K562 (cell line): Measurements from ENCODE around the gene FAM174C. TPM values are rescaled to one million over a fixed set of nuclear protein-coding genes. Genes with fewer than 3 reads are reported as not detected.
A peak's percentile ranks its signal among the peaks of the same experiment; 100 is the strongest.

Source experiments
- BCOR ChIP-seq: fragments of 450-650 bp; IDR thresholded peaks from 2 replicates; pipeline ENCODE4 v1.6.1; 2016
- NFYB ChIP-seq: IDR thresholded peaks from 2 replicates; pipeline ENCODE4 v1.6.1; 2011; ENCODE audit warnings: mild to moderate bottlenecking, moderate library complexity; ENCODE audit not compliant: insufficient read length; ENCODE audit errors: extremely low read depth
- POLR2G ChIP-seq: fragments of 200-400 bp; formaldehyde crosslinking; IDR thresholded peaks from 2 replicates; pipeline ENCODE4 v1.6.1; 2017; ENCODE audit warnings: low read depth, mild to moderate bottlenecking, antibody characterized with exemption, low read length, moderate library complexity
- SAP30 ChIP-seq: fragments of 200-600 bp; sonication (generic); IDR thresholded peaks from 2 replicates; pipeline ENCODE4 v1.6.1; 2012; ENCODE audit warnings: borderline replicate concordance, low read depth, mild to moderate bottlenecking, moderate library complexity, low read length, control low read depth, inconsistent platforms; ENCODE audit not compliant: insufficient read depth, poor library complexity, severe bottlenecking
- ZNF592 ChIP-seq: fragments of 450-650 bp; IDR thresholded peaks from 2 replicates; pipeline ENCODE4 v1.6.1; 2017; ENCODE audit warnings: antibody characterized with exemption, mild to moderate bottlenecking
- polyA plus RNA-seq, 8 experiments: library from polyadenylated mRNA; depleted of rRNA in 4 of 8; stranded (reverse) in 5 of 8; unstranded in 3 of 8; fragments of >200 nt; fragmentation: Nextera tagmentation in 2 of 8; fragmentation: Illumina TruSeq in 1 of 8; extraction: Ambion mirVana in 2 of 8; extraction: Trizol in 1 of 8; gene quantifications; 2 replicates each; pipeline versions ENCODE4 v1.2.1 to v1.2.3, GENCODE V29; 2011 to 2014; ENCODE audit warnings: inconsistent platforms in 1 of 8, missing spikeins in 1 of 8
- total RNA-seq, 7 experiments: library from RNA; depleted of rRNA in 6 of 7; stranded (reverse); fragments of >200 nt in 6 of 7; fragmentation: Illumina TruSeq in 2 of 7; extraction: Trizol in 2 of 7; gene quantifications; 2 replicates each; pipeline versions ENCODE4 v1.2.1 to v1.2.3, GENCODE V29; 2011 to 2021; ENCODE audit warnings: low replicate concordance in 1 of 7
- TF ChIP-seq, protein P1 (sequence below): fragments of 450-650 bp; IDR thresholded peaks from 2 replicates; pipeline ENCODE4 v1.6.1; 2018; ENCODE audit not compliant: partially characterized antibody

FAM174C gene
- total and polyA plus RNA-seq, 9 of the 15 experiments (the other 6 are each of a cell fraction or from before 2014, with no cell fraction given), result 0.66 to 89.6 (median 20.3) TPM

GRCh38 chr19:1237027-1237659 is 38.2 kb upstream of the FAM174C start (continued):
- TF ChIP-seq, protein P1, sequence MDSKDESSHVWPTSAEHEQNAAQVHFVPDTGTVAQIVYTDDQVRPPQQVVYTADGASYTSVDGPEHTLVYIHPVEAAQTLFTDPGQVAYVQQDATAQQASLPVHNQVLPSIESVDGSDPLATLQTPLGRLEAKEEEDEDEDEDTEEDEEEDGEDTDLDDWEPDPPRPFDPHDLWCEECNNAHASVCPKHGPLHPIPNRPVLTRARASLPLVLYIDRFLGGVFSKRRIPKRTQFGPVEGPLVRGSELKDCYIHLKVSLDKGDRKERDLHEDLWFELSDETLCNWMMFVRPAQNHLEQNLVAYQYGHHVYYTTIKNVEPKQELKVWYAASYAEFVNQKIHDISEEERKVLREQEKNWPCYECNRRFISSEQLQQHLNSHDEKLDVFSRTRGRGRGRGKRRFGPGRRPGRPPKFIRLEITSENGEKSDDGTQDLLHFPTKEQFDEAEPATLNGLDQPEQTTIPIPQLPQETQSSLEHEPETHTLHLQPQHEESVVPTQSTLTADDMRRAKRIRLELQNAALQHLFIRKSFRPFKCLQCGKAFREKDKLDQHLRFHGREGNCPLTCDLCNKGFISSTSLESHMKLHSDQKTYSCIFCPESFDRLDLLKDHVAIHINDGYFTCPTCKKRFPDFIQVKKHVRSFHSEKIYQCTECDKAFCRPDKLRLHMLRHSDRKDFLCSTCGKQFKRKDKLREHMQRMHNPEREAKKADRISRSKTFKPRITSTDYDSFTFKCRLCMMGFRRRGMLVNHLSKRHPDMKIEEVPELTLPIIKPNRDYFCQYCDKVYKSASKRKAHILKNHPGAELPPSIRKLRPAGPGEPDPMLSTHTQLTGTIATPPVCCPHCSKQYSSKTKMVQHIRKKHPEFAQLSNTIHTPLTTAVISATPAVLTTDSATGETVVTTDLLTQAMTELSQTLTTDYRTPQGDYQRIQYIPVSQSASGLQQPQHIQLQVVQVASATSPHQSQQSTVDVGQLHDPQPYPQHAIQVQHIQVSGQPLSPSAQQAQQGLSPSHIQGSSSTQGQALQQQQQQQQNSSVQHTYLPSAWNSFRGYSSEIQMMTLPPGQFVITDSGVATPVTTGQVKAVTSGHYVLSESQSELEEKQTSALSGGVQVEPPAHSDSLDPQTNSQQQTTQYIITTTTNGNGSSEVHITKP, result no peak
- TF ChIP-seq NFYB (no peak), BCOR (0 out of 2 replicates have a peak, but pooled peaks have one; percentile 19), SAP30 (peak; percentile 15), ZNF592 (no peak), POLR2G (peak; percentile 19)
